Right lobe of liver (tissue), 6 donors: ENCODE data around the gene TGFB1. TPM values are rescaled to one million over a fixed set of nuclear protein-coding genes. Genes with fewer than 3 reads are reported as not detected.
"Not testable (repeated sequence)": the region's sequence is repeated elsewhere in the genome, so short reads cannot be mapped to it uniquely, and the experiment has no call there.

Experiments used
- ATAC-seq, 4 donors: fragments of 200-7000 bp; cut with Tn5 transposase; one replicate each; pipeline ENCODE4 v1.9.1; 2020; ENCODE audit warnings: mild to moderate bottlenecking in 4 of 4, moderate library complexity in 4 of 4
- DNase-seq, 3 donors: peaks; one replicate each; pipeline ENCODE4 v3.0.0-alpha.2; 2020
- H3K27ac ChIP-seq, 3 donors: fragments of 200-600 bp; one replicate each; pipeline ENCODE4 v1.8.0; 2022
- H3K27me3 ChIP-seq, 2 donors: fragments of 200-600 bp; one replicate each; pipeline ENCODE4 v1.8.0; 2022
- H3K36me3 ChIP-seq, 4 donors: fragments of 200-600 bp; sonication (generic) in 1 of 4; one replicate each; pipeline versions ENCODE4 v1.5.1 to v1.8.0; 2017 to 2022; ENCODE audit warnings: control low read depth in 1 of 4
- H3K4me1 ChIP-seq, 4 donors: fragments of 200-600 bp; sonication (generic) in 1 of 4; one replicate each; pipeline versions ENCODE4 v1.5.1 to v1.8.0; 2017 to 2022; ENCODE audit warnings: control low read depth in 1 of 4
- H3K4me3 ChIP-seq, 3 donors: fragments of 200-600 bp; one replicate each; pipeline ENCODE4 v1.8.0; 2022
- H3K9me3 ChIP-seq, 4 donors: fragments of 200-600 bp; sonication (generic) in 1 of 4; one replicate each; pipeline versions ENCODE4 v1.5.1 to v1.8.0; 2017 to 2022; ENCODE audit warnings: control low read depth in 1 of 4
- CTCF ChIP-seq, 4 donors: fragments of 200-600 bp in 3 of 4; fragments of 450-650 bp in 1 of 4; IDR thresholded peaks; one replicate each; pipeline versions ENCODE4 v1.5.1 to v1.8.0; 2016 to 2022; ENCODE audit warnings: antibody characterized with exemption in 4 of 4, mild to moderate bottlenecking in 2 of 4
- POLR2A ChIP-seq: fragments of 450-650 bp; IDR thresholded peaks from one replicate; pipeline ENCODE4 v1.6.1; 2017; ENCODE audit warnings: antibody characterized with exemption, mild to moderate bottlenecking
- WGBS: methylation state at CpG from one replicate; pipeline ENCODE4 v1.1.6; 2018; ENCODE audit warnings: low coverage, low lambda C conversion rate; ENCODE audit not compliant: insufficient coverage; ENCODE audit errors: missing lambda C conversion rate; 5-methylcytosine and 5-hydroxymethylcytosine counted together
- intact Hi-C, 2 donors: fragments of 100-400 bp; cut with DNase I; formaldehyde crosslinking; loops; one replicate each; pipeline versions ENCODE4 v1.11.2 to v1.14.1; 2022
- total RNA-seq, 6 experiments: library from RNA; depleted of rRNA in 2 of 6; stranded (reverse); fragments of >200 nt in 2 of 6; fragmentation: NEBNext Ultra II Directional in 3 of 6; extraction: Animal tissue kit (Norgen Biotek cat#: 25700) in 3 of 6; gene quantifications; one replicate each; pipeline versions ENCODE4 v1.1.0 to v1.2.4, GENCODE V29; 2016 to 2023
- donor health status: DM: no; HTN: yes; CAD: no.
- donor health status: DM: no; HTN: no; CAD: no.
- donor health status: DM: no; HTN: no; CAD: no.
- donor health status: DM: no; HTN: yes; CAD: no.
- donor health status: DM: no; HTN: yes; CAD: no.

TGFB1 gene
- total RNA-seq, 6 experiments from 2014 or later = 4.9 to 19.1 (median 8.5) TPM

- DNase-seq (no peak), ATAC-seq (no peak)
- Histone ChIP-seq H3K27me3 (no peaks in the 10 kb centered on the region), H3K4me3 (no peak overlapping the region), H3K4me1 (peaks cover 0 to 12% (median 0%) of the 10 kb centered on the region in 4 donors), H3K9me3 (no peaks in the 10 kb centered on the region), H3K36me3 (peaks cover 0 to 25% (median 4%) of the 10 kb centered on the region in 4 donors), H3K27ac (no peak overlapping the region)
- TF ChIP-seq POLR2A (no peak), CTCF (IDR thresholded peaks at IDR 0.05) (no peak)
- intact Hi-C loops = no loop called here
- WGBS = 75% methylated on average over 4 of the region's 12 CpGs
These were observed 39.1 kb upstream of the TGFB1 start for GRCh38 chr19:41392775-41393174.

GRCh38 chr19:41391618-41392017, 37.9 kb upstream of the TGFB1 start:
- Histone ChIP-seq H3K4me1 (peaks cover 0 to 12% (median 0%) of the 10 kb centered on the region in 4 donors), H3K27me3 (no peaks in the 10 kb centered on the region), H3K27ac (no peak overlapping the region), H3K4me3 (no peak overlapping the region), H3K36me3 (peaks cover 0 to 25% (median 4%) of the 10 kb centered on the region in 4 donors), H3K9me3 (no peaks in the 10 kb centered on the region)
- intact Hi-C loops = no loop called here
- no peak for ATAC-seq
- WGBS = 65% methylated on average over 4 of the region's 11 CpGs
- DNase-seq = no peak
- no peak for TF ChIP-seq POLR2A
- TF ChIP-seq CTCF (IDR thresholded peaks at IDR 0.05) = no peak

- DNase-seq (no peak), ATAC-seq (peak in 1 of 4 donors; percentile 8)
- intact Hi-C loops = no loop called here
- no CpG with 5 or more reads among the region's 13 CpGs for WGBS
- Histone ChIP-seq H3K36me3 (peaks cover 0 to 21% (median 4%) of the 10 kb centered on the region in 4 donors), H3K9me3 (no peaks in the 10 kb centered on the region), H3K4me3 (no peak overlapping the region), H3K27me3 (no peaks in the 10 kb centered on the region), H3K27ac (no peak overlapping the region), H3K4me1 (no peaks in the 10 kb centered on the region)
- no peak for TF ChIP-seq POLR2A
- TF ChIP-seq CTCF (IDR thresholded peaks at IDR 0.05) = no peak
These were observed 32.7 kb upstream of the TGFB1 start for GRCh38 chr19:41386442-41386841.

GRCh38 chr19:41384351-41384750, 30.6 kb upstream of the TGFB1 start:
- Histone ChIP-seq H3K4me1 (no peaks in the 10 kb centered on the region), H3K27me3 (no peaks in the 10 kb centered on the region), H3K4me3 (no peak overlapping the region), H3K36me3 (peaks cover 0 to 1% (median under 1%) of the 10 kb centered on the region in 4 donors), H3K9me3 (no peaks in the 10 kb centered on the region), H3K27ac (no peak overlapping the region)
- TF ChIP-seq POLR2A (no peak), CTCF (IDR thresholded peaks at IDR 0.05) (no peak)
- intact Hi-C loops = no loop called here
- no peak for ATAC-seq
- no peak for DNase-seq
- 78% methylated on average over 3 of the region's 5 CpGs for WGBS

- ATAC-seq, DNase-seq: not testable (repeated sequence)
- WGBS = 92% methylated on average over 8 of the region's 8 CpGs
These were observed 27.8 kb upstream of the TGFB1 start for GRCh38 chr19:41381536-41381935.

More at GRCh38 chr19:41381536-41381935, 27.8 kb upstream of the TGFB1 start:
- H3K9me3 ChIP-seq, intact Hi-C loops, H3K27ac ChIP-seq, H3K27me3 ChIP-seq, H3K4me3 ChIP-seq, H3K36me3 ChIP-seq, H3K4me1 ChIP-seq: not testable (repeated sequence)
